Astrocyte (in vitro differentiated cells and primary cell): ENCODE results near the gene ZNF407. TPM values are rescaled to one million over a fixed set of nuclear protein-coding genes. Genes with fewer than 3 reads are reported as not detected.

ENCODE experiments used
- DNase-seq: peaks from one replicate; pipeline ENCODE4 v3.0.0-alpha.2; 2010; ENCODE audit warnings: low read depth
- FAIRE-seq: peaks from 2 replicates; lab custom pipeline; 2011; peaks lifted over from hg19 to GRCh38; lab: Jason Lieb, UNC
- H2AFZ ChIP-seq: 2 replicates; pipeline ENCODE4 v1.6.0; 2012; ENCODE audit warnings: low read depth, low read length, inconsistent platforms
- H3K27ac ChIP-seq: 2 replicates; pipeline ENCODE4 v1.5.1; 2011; ENCODE audit warnings: low read depth, low read length, inconsistent platforms
- H3K27me3 ChIP-seq: 2 replicates; pipeline ENCODE4 v1.6.0; 2011; ENCODE audit warnings: low read length, inconsistent platforms; ENCODE audit not compliant: insufficient read depth
- H3K36me3 ChIP-seq: 2 replicates; pipeline ENCODE4 v1.5.1; 2011; ENCODE audit warnings: low read length, inconsistent platforms; ENCODE audit not compliant: insufficient read depth
- H3K4me1 ChIP-seq: 2 replicates; pipeline ENCODE4 v1.5.1; 2011; ENCODE audit warnings: low read length, inconsistent platforms; ENCODE audit not compliant: insufficient read depth
- H3K4me2 ChIP-seq: 2 replicates; pipeline ENCODE4 v1.6.0; 2012; ENCODE audit warnings: low read length, inconsistent platforms
- H3K4me3 ChIP-seq: 2 replicates; pipeline ENCODE4 v1.5.1; 2011; ENCODE audit warnings: low read depth, mild to moderate bottlenecking, low read length, inconsistent platforms; ENCODE audit not compliant: insufficient read depth
- H3K79me2 ChIP-seq: 2 replicates; pipeline ENCODE4 v1.6.0; 2012; ENCODE audit warnings: mild to moderate bottlenecking, low read length, inconsistent platforms; ENCODE audit not compliant: insufficient read depth
- H3K9ac ChIP-seq: 2 replicates; pipeline ENCODE4 v1.6.0; 2012; ENCODE audit warnings: mild to moderate bottlenecking, low read length, inconsistent platforms
- H3K9me3 ChIP-seq: 2 replicates; pipeline ENCODE4 v1.5.1; 2012; ENCODE audit warnings: low read depth, mild to moderate bottlenecking, low read length, inconsistent platforms; ENCODE audit not compliant: insufficient read depth
- H4K20me1 ChIP-seq: 2 replicates; pipeline ENCODE4 v1.6.0; 2012; ENCODE audit warnings: low read length, inconsistent platforms; ENCODE audit not compliant: insufficient read depth
- H3K27ac Mint-ChIP-seq: one replicate; pipeline ENCODE4 v1.8.0; 2021; ENCODE audit warnings: mild to moderate bottlenecking, mixed read lengths; ENCODE audit not compliant: unreplicated experiment
- H3K27me3 Mint-ChIP-seq: one replicate; pipeline ENCODE4 v1.8.0; 2021; ENCODE audit warnings: low read depth, mixed read lengths; ENCODE audit not compliant: unreplicated experiment
- H3K36me3 Mint-ChIP-seq: one replicate; pipeline ENCODE4 v1.8.0; 2021; ENCODE audit warnings: low read depth, mixed read lengths; ENCODE audit not compliant: unreplicated experiment
- H3K4me1 Mint-ChIP-seq: one replicate; pipeline ENCODE4 v1.8.0; 2021; ENCODE audit warnings: low read depth, mixed read lengths; ENCODE audit not compliant: unreplicated experiment
- H3K4me3 Mint-ChIP-seq: one replicate; pipeline ENCODE4 v1.8.0; 2021; ENCODE audit warnings: mild to moderate bottlenecking, moderate library complexity, mixed read lengths; ENCODE audit not compliant: unreplicated experiment
- H3K9me3 Mint-ChIP-seq: one replicate; pipeline ENCODE4 v1.8.0; 2021; ENCODE audit warnings: mild to moderate bottlenecking, mixed read lengths; ENCODE audit not compliant: unreplicated experiment
- EZH2 ChIP-seq: IDR thresholded peaks from 2 replicates; pipeline ENCODE4 v1.6.1; 2012; ENCODE audit warnings: mild to moderate bottlenecking, low read length, inconsistent platforms; ENCODE audit not compliant: insufficient read depth
- total RNA-seq: library from RNA; stranded (reverse); gene quantifications from 2 replicates; pipeline ENCODE4 v1.2.1, GENCODE V29; 2021
- TF ChIP-seq, protein P1 (sequence below): IDR thresholded peaks from 2 replicates; pipeline ENCODE4 v1.5.1; 2011; ENCODE audit warnings: low read depth, mild to moderate bottlenecking, inconsistent platforms, low read length, moderate library complexity; ENCODE audit not compliant: insufficient read depth

Gene ZNF407
- total RNA-seq, 1 donor from 2014 or later, result 13.8 TPM

DNA sequence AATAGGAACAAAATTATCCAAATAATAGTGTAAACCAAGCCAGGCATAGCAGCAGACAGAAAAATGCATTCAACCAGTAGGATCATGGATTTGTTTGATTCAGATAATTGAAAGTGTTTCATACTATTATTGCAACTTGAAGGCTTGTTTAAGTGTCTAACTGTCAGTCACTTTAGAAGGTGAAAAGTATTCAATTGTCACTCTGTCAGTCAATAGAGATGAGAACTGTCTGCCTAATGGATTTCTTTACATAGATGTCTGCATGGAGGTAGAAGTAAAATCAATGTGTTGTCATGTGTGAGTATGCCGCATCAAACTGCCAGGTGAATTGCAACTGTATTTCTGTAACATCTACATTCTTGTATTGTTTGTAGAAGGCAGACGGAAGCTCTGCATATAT is 65.0 kb downstream of the ZNF407 start:
- Mint-ChIP-seq H3K27me3 (no peaks in the 10 kb centered on the region), H3K4me1 (no peaks in the 10 kb centered on the region), H3K27ac (no peak overlapping the region), H3K4me3 (no peak overlapping the region), H3K36me3 (no peaks in the 10 kb centered on the region), H3K9me3 (no peaks in the 10 kb centered on the region)
- TF ChIP-seq, protein P1, sequence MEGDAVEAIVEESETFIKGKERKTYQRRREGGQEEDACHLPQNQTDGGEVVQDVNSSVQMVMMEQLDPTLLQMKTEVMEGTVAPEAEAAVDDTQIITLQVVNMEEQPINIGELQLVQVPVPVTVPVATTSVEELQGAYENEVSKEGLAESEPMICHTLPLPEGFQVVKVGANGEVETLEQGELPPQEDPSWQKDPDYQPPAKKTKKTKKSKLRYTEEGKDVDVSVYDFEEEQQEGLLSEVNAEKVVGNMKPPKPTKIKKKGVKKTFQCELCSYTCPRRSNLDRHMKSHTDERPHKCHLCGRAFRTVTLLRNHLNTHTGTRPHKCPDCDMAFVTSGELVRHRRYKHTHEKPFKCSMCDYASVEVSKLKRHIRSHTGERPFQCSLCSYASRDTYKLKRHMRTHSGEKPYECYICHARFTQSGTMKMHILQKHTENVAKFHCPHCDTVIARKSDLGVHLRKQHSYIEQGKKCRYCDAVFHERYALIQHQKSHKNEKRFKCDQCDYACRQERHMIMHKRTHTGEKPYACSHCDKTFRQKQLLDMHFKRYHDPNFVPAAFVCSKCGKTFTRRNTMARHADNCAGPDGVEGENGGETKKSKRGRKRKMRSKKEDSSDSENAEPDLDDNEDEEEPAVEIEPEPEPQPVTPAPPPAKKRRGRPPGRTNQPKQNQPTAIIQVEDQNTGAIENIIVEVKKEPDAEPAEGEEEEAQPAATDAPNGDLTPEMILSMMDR, result no peak
- TF ChIP-seq EZH2, result no peak
- H4K20me1 ChIP-seq, result no peaks in the 10 kb centered on the region
- no peak overlapping the region for H3K27ac ChIP-seq
- no peak overlapping the region for H3K9ac ChIP-seq
- H3K4me2 ChIP-seq, result no peak overlapping the region
- H3K36me3 ChIP-seq, result no peaks in the 10 kb centered on the region
- no peak overlapping the region for H3K4me3 ChIP-seq
- DNase-seq (no peak), FAIRE-seq (no peak)
- H3K27me3 ChIP-seq, result no peaks in the 10 kb centered on the region
- no peak overlapping the region for H2AFZ ChIP-seq
- H3K79me2 ChIP-seq, result no peaks in the 10 kb centered on the region
- no peaks in the 10 kb centered on the region for H3K4me1 ChIP-seq
- H3K9me3 ChIP-seq, result no peaks in the 10 kb centered on the region

DNA sequence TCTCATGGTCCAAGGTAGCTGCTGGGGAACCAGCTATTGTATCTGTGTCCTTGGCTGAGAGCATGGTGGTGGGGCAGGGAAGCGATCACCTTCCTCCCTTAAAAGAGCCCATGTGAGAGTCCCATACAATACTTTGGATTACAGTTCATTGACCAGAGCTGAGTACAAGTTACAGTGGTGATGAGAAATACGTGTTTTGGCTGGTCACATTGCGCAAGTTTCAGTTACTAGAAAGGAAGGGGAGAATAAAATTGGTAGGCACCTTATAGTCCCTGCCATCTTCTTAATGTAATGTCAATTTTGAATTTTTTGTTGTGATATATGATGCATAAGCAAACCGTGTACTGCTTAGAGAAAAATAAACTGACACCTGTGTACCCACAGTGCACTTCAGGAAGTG is 67.7 kb downstream of the ZNF407 start:
- Histone ChIP-seq H3K4me2 (no peak overlapping the region), H3K9me3 (no peaks in the 10 kb centered on the region), H3K27me3 (no peaks in the 10 kb centered on the region), H3K4me3 (no peak overlapping the region), H3K27ac (no peak overlapping the region), H3K4me1 (no peaks in the 10 kb centered on the region), H3K36me3 (no peaks in the 10 kb centered on the region), H3K79me2 (no peaks in the 10 kb centered on the region), H3K9ac (no peak overlapping the region), H4K20me1 (no peaks in the 10 kb centered on the region), H2AFZ (no peak overlapping the region)
- H3K4me1 Mint-ChIP-seq, result no peaks in the 10 kb centered on the region
- no peak overlapping the region for H3K27ac Mint-ChIP-seq
- DNase-seq (no peak), FAIRE-seq (no peak)
- no peaks in the 10 kb centered on the region for H3K36me3 Mint-ChIP-seq
- no peaks in the 10 kb centered on the region for H3K27me3 Mint-ChIP-seq
- no peaks in the 10 kb centered on the region for H3K9me3 Mint-ChIP-seq
- TF ChIP-seq, protein P1, result no peak
- TF ChIP-seq EZH2, result no peak
- no peak overlapping the region for H3K4me3 Mint-ChIP-seq

DNA sequence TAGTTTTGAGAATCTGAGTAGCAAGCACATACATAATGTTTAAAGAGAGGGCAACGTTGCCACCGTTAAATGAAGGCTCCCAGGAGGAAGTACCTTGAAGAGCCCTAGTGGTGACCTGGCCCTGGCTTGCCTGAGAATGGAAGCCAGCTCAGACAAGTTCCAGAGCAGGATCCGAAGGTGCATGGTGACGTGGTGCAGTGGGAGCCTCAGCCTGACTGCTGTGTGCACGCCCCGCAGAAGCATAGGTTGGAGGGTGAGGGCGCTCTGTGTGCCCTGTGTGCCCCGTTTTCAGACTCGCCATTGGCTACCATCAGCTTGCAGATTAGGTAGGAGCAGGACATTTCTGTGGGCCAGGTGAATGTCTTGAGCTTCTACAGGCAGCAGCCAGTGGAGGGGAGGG is 68.2 kb downstream of the ZNF407 start:
- no peaks in the 10 kb centered on the region for H3K27me3 ChIP-seq
- no peak overlapping the region for H2AFZ ChIP-seq
- Mint-ChIP-seq H3K4me3 (no peak overlapping the region), H3K9me3 (no peaks in the 10 kb centered on the region), H3K36me3 (no peaks in the 10 kb centered on the region), H3K4me1 (no peaks in the 10 kb centered on the region), H3K27ac (no peak overlapping the region), H3K27me3 (no peaks in the 10 kb centered on the region)
- H3K36me3 ChIP-seq, result no peaks in the 10 kb centered on the region
- H3K4me2 ChIP-seq, result no peak overlapping the region
- no peak for DNase-seq
- no peak overlapping the region for H3K9ac ChIP-seq
- FAIRE-seq, result no peak
- H3K9me3 ChIP-seq, result no peaks in the 10 kb centered on the region
- no peaks in the 10 kb centered on the region for H3K79me2 ChIP-seq
- TF ChIP-seq, protein P1, result no peak
- no peak for TF ChIP-seq EZH2
- H3K4me1 ChIP-seq, result no peaks in the 10 kb centered on the region
- no peak overlapping the region for H3K4me3 ChIP-seq
- H4K20me1 ChIP-seq, result no peaks in the 10 kb centered on the region
- no peak overlapping the region for H3K27ac ChIP-seq
